Jurkat, Clone E6-1 (cell line): Measurements from ENCODE around the gene CCDC157.
"Not testable (repeated sequence)": the region's sequence is repeated elsewhere in the genome, so short reads cannot be mapped to it uniquely, and the experiment has no call there.

Experiments used
- DNase-seq: peaks from one replicate; pipeline ENCODE4 v3.0.0-alpha.2; 2011; ENCODE audit warnings: low read depth, low spot score
- H3K4me3 ChIP-seq: 2 replicates; pipeline ENCODE4 v1.5.1; 2011; ENCODE audit warnings: mild to moderate bottlenecking, low read length, control low read depth, moderate library complexity

CCDC157 gene

GRCh38 chr22:30380011-30380410, 23.2 kb downstream of the CCDC157 start:
- no peak overlapping the region for H3K4me3 ChIP-seq
- no peak for DNase-seq

DNA sequence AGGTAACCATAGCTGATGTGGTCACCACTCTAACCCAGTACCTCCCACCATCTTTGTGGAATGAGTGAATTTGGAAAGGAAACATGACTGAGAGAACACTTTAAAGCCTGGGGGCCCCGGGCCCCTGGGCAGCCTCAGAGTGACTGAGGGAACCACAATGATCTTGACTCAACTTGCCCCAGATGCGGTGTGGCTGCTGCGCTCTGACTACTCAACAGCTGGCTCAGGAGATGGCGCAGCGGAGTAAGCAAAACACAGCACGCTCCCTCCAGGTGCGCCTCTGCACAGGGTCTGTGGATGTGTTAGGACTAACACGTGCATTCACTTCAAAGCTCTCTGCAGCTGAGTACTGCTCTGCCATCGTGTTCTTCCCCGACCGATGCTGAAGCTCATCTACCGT, 24.5 kb downstream of the CCDC157 start:
- peak; percentile 95 for DNase-seq
- H3K4me3 ChIP-seq: no peak overlapping the region

DNA sequence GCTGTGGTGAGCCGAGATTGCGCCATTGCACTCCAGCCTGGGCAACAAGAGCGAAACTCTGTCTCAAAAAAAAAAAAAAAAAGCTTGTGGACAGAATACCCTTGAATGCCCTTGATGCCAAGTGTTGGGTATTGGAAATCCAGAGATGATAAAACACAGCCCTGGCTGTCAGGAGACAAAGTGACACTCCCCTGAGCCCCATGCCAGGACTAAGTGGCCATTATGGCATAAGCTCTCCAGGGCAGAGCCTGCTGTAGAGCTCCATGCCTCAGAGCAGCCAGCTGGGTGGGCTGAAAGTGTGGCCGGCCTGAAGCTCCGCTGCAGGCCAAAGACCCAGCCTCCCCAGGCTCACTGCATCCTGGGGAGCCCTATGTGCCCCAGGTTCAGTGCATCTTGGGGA, 25.5 kb downstream of the CCDC157 start:
- DNase-seq: no peak
- H3K4me3 ChIP-seq: no peak overlapping the region

GRCh38 chr22:30383061-30383460, 26.3 kb downstream of the CCDC157 start:
- no peak for DNase-seq
- no peak overlapping the region for H3K4me3 ChIP-seq

DNA sequence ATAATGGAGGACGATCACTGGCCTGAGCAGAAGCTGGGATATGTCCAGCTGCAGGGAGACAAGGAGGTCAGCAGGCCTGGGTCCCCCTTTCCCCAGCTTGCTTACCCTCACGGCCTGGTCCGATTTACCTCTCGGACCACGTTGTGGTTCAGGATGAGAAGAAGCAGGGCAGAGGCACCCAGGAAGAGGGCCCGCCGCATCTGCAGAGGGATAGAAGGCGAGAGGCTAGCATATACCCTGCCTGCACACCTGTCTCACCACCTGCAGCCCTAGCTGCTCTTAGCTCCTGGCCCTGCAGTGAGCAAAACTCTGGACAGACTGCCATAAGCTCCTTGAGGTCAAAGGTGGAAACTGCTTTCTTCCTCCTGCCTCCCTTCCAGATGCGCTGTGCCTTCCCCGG, 29.1 kb downstream of the CCDC157 start:
- no peak overlapping the region for H3K4me3 ChIP-seq
- no peak for DNase-seq

GRCh38 chr22:30386608-30386959, 29.8 kb downstream of the CCDC157 start:
- DNase-seq: no peak
- H3K4me3 ChIP-seq: peak overlapping the region; percentile 50

DNA sequence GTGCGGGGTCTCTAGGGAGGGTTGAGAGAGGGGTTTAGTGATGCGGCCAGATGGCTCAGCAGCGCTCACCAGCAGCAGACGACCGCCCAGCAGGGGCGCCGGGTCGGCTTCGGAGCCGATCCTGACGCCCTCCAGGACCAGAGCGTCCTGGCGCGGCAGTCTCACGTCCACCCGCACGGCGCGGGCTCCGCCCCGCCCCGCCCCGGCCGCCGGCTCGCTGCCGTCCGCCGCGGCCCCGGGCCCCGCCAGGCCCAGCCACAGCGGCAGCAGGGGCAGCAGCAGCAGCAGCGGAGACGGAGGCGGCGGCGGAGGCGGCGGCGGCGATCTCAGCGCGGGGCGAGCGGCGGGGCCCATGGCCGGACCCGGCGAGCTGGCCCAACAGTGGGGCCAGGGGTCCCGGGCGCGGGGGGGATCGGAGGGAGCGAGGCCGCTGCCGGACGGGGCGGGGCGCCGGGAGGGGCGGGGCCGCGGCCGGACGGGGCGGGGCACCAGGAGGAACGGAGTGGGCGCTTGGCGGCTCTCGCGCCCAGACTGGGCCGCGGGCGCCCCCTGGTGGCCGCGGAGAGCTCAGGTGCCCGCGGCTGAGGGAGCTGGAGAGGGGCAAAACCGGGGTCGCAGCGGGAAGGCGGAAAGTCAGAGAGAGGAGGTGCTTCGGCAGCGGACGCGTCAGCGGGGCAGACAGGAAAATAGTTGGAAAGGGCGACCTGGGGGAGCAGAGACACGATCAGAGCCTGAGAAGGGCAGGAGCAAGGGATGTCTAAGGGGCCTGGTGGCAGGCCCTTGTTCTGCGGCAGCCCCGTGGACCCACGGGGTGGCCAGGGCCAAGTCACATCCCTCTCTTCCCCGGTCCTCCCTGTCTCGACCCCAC, 30.4 kb downstream of the CCDC157 start, which contains the start of gene RNF215:
Gene RNF215 (minus strand): TSS at position 452 of the 868 bp plus-strand sequence. CDS start 98 bp downstream, at position 354.
- DNase-seq: peak; percentile 54
- peak within 1 kb of the TSS; percentile 50 for H3K4me3 ChIP-seq

- peak; percentile 84 for DNase-seq
- no peak overlapping the region for H3K4me3 ChIP-seq
Observed at GRCh38 chr22:30390974-30391691, 34.3 kb downstream of the CCDC157 start.

- DNase-seq: no peak
- no peak overlapping the region for H3K4me3 ChIP-seq
Observed at GRCh38 chr22:30392661-30393321, 36.0 kb downstream of the CCDC157 start.

DNA sequence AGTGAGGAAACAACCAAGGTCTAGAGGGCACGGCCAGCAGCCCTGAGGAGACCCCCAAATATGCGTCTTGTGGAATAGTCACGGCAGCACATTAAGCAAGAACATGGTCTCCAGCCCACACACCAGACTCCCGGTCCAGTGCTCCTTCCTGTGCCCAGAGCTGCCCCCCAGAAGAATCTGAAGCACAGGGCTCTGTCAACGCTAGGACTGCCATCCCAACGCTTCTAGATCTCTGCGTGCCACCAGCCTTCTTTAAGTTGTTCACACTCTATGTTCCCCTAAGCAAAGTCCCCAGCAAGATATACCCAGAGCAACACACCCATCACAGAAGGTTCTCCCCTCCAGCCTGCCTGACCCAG, 36.5 kb downstream of the CCDC157 start:
- no peak overlapping the region for H3K4me3 ChIP-seq
- no peak for DNase-seq

GRCh38 chr22:30393885-30394284, 37.1 kb downstream of the CCDC157 start:
- H3K4me3 ChIP-seq: no peak overlapping the region
- no peak for DNase-seq

DNA sequence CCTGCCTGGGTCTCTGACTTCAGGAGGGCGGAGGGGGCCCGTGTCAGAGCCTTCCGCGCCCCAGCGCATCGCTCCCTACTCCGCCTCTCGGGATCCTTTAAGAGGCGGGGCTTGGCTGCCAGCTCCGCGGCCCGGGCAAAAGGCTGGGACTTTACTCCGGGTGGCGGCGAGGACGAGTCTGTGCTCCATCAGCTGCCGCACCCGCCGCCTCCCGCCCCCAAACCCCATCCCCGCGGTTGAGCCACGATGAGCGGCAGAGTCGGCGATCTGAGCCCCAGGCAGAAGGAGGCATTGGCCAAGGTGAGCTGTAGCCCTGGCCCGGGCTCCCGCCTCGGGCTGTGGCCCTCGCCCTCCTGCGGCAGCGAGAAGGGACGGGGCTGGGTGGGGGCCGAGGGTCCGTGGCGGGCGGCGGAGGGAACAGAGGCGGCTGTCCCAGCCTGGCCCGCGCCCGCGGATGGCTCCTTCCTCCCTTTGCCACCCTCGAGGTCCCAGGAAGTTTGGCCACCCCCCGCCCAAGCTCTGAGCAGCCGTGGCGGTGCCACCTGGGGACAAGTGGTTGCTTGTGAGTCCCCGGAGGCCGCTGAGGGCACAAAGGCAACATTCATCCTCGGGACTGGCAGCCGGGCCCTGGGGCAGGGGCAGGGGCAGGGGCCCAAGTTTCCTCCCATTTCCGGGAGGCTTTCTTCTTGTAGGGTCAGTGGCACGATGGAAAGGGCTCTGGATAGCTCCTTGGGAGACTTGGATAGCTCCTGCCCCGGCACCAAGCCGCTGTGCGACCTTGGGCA, 40.3 kb downstream of the CCDC157 start, which contains the start of gene SEC14L2:
Gene SEC14L2 (plus strand): TSS at position 148 of the 785 bp plus-strand sequence. CDS start 99 bp downstream, at position 247.
- H3K4me3 ChIP-seq: peak within 1 kb of the TSS; percentile 67
- peak; percentile 46 for DNase-seq

- no peak for DNase-seq
- H3K4me3 ChIP-seq: peak overlapping the region; percentile 67
Observed at GRCh38 chr22:30397656-30398635, 41.1 kb downstream of the CCDC157 start.

DNA sequence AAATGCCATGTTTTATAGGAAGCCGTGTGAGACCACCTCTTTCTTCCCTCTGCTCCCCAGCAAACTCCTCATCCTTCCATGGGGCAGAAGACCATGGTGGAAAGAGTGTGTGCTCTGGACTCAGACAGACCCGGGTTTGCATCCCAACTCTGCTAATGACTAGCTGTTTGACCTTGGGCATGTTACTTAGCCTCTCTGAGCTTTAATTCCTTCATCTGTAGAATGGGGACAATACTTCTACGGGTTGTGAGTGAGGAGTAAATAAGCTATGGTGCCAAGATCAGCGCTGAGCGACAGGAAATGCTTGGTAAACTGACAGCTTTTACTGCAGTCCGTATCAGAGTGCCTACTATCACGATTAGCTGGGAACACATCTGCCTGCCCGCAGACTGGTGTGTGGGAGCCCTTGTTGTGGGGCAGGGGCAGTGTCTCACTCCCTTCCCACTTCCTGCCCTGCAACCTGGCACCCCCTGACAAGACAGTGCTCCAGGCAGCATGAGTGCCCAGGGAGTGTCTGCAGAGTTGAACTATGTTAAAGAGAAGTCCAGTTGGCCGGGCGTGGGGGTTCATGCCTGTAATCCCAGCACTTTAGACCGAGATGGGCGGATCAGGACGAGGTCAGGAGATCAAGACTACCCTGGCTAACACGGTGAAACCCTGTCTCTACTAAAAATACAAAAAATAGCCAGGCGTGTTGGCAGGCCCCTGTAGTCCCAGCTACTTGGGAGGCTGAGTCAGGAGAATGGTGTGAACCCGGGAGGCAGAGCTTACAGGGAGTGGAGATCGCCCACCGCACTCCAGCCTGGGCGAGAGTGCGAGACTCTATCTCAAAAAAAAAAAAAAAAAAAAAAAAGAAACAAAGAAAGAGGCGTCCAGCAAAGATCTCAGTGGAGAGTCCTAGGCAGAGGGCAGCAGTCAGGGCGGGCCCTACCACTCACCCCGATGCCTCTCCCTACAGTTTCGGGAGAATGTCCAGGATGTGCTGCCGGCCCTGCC, 42.2 kb downstream of the CCDC157 start:
- H3K4me3 ChIP-seq: peak overlapping the region; percentile 67

GRCh38 chr22:30399718-30400117, 42.9 kb downstream of the CCDC157 start:
- DNase-seq: no peak
- no peak overlapping the region for H3K4me3 ChIP-seq

More for the DNA sequence above, 42.2 kb downstream of the CCDC157 start:
- peak; percentile 88 for DNase-seq

- DNase-seq: no peak
- no peak overlapping the region for H3K4me3 ChIP-seq
Observed at GRCh38 chr22:30400159-30400558, 43.4 kb downstream of the CCDC157 start.

DNA sequence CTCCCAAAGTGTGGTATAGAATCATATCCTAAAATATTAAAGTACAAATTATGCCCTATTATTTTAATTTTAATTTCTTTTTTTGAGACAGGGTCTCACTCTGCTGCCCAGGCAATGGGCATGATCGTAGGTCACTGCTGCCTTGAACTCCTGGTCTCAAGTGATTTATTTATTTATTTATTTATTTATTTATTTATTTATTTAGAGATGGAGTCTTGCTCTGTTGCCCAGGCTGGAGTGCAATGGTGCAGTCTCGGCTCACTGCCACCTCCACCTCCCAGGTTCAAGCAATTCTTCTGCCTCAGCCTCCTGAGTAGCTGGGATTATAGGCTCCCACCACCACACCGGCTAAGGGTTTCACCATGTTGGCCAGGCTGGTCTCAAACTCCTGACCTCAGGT, 44.2 kb downstream of the CCDC157 start:
- not testable (repeated sequence) for H3K4me3 ChIP-seq, DNase-seq
